A673 (cell line): ENCODE data around the gene SNX19. TPM values are rescaled to one million over a fixed set of nuclear protein-coding genes. Genes with fewer than 3 reads are reported as not detected.

ENCODE experiments used
- BruUV-seq: library from RNA; stranded (reverse); fragments of 400-500 nt; replicated peaks from 2 replicates; lab custom pipeline; 2021; lab: Mats Ljungman, UMichigan
- CTCF ChIA-PET: fragments of 300-600 bp; sonication (Branson Sonifier 250); formaldehyde crosslinking; loops from one replicate; lab custom pipeline; 2022; ENCODE audit warnings: antibody characterized with exemption; lab: Charles Lee
- POLR2A ChIA-PET: fragments of 300-600 bp; sonication (Branson Sonifier 250); formaldehyde crosslinking; loops from one replicate; lab custom pipeline; 2022; ENCODE audit warnings: antibody characterized with exemption; ENCODE audit not compliant: low non-redundant PET; lab: Charles Lee
- DNase-seq: peaks from one replicate; pipeline ENCODE4 v3.0.0-alpha.2; 2015; ENCODE audit warnings: low spot score
- H3K27ac ChIP-seq: fragments of 200-600 bp; sonication (generic); 2 replicates; pipeline ENCODE4 v1.5.1; 2016; ENCODE audit warnings: mixed run types, low read depth, mild to moderate bottlenecking, mixed read lengths, antibody characterized with exemption, low read length; ENCODE audit not compliant: poor library complexity, severe bottlenecking
- H3K27me3 ChIP-seq: fragments of 200-600 bp; sonication (generic); replicated peaks from 2 replicates; pipeline ENCODE4 v1.6.1; 2017; ENCODE audit warnings: mixed run types, low read depth, mild to moderate bottlenecking, mixed read lengths, antibody characterized with exemption, low read length; ENCODE audit not compliant: insufficient read depth, poor library complexity
- H3K36me3 ChIP-seq: fragments of 200-600 bp; sonication (generic); 2 replicates; pipeline ENCODE4 v1.6.1; 2016; ENCODE audit warnings: mixed run types, mild to moderate bottlenecking, mixed read lengths, antibody characterized with exemption, low read length; ENCODE audit not compliant: insufficient read depth, poor library complexity, severe bottlenecking
- H3K4me1 ChIP-seq: fragments of 200-600 bp; sonication (generic); 2 replicates; pipeline ENCODE4 v1.6.1; 2017; ENCODE audit warnings: mixed run types, mild to moderate bottlenecking, mixed read lengths, antibody characterized with exemption, low read length; ENCODE audit not compliant: insufficient read depth, poor library complexity, severe bottlenecking
- H3K4me3 ChIP-seq: fragments of 200-600 bp; sonication (generic); 2 replicates; pipeline ENCODE4 v1.5.1; 2016; ENCODE audit warnings: low read depth, mixed run types, mild to moderate bottlenecking, mixed read lengths, low read length; ENCODE audit not compliant: poor library complexity, severe bottlenecking
- H3K9me3 ChIP-seq: fragments of 200-600 bp; sonication (generic); 2 replicates; pipeline ENCODE4 v1.6.1; 2016; ENCODE audit warnings: mixed run types, low read depth, mild to moderate bottlenecking, mixed read lengths, antibody characterized with exemption, low read length; ENCODE audit not compliant: poor library complexity, severe bottlenecking
- CTCF ChIP-seq: fragments of 300-800, 200-600 bp; sonication (generic); conservative IDR thresholded peaks from 2 replicates; pipeline ENCODE4 v1.5.1; 2017; ENCODE audit warnings: low read depth, mild to moderate bottlenecking, antibody characterized with exemption, low read length, moderate library complexity, mixed read lengths
- EZH2 ChIP-seq: fragments of 200-600 bp; sonication (generic); IDR thresholded peaks from 2 replicates; pipeline ENCODE4 v1.6.1; 2017; ENCODE audit warnings: borderline replicate concordance, low read depth, mild to moderate bottlenecking, mixed read lengths, antibody characterized with exemption, low read length; ENCODE audit not compliant: poor library complexity, severe bottlenecking
- intact Hi-C: fragments of 100-400 bp; cut with micrococcal nuclease; formaldehyde crosslinking; loops from one replicate; pipeline ENCODE4 v1.10.0; 2022; ENCODE audit not compliant: unreplicated experiment
- total RNA-seq: library from RNA; stranded (reverse); gene quantifications from 2 replicates; pipeline ENCODE4 v1.2.3, GENCODE V29; 2021

The SNX19 gene
- total RNA-seq, 1 experiment from 2014 or later = 51.9 TPM

- ChIA-PET POLR2A (no interaction called here), CTCF (interaction anchor here (0.6 to 0.9 kb wide), 7 partner anchors 34 to 397 kb away, joined by 4 to 20 read pairs (median 6); no protein-coding TSS in a partner anchor)
- H3K36me3 ChIP-seq = no peaks in the 10 kb centered on the region
- no peaks in the 10 kb centered on the region for H3K27me3 ChIP-seq
- no peaks in the 10 kb centered on the region for H3K9me3 ChIP-seq
- no TSS peak for BruUV-seq
- intact Hi-C loops = loop anchor here (1.0 kb wide), 1 partner anchor 392 kb away; no protein-coding TSS in a partner anchor
- no peak overlapping the region for H3K4me3 ChIP-seq
- DNase-seq = peak; percentile 87
- TF ChIP-seq EZH2 = no peak
- TF ChIP-seq CTCF = peak; percentile 69
- peaks cover 4% of the 10 kb centered on the region for H3K4me1 ChIP-seq
- no peak overlapping the region for H3K27ac ChIP-seq
Measured at GRCh38 chr11:130827451-130828377, 88.6 kb downstream of the SNX19 start.

- H3K27me3 ChIP-seq = no peaks in the 10 kb centered on the region
- ChIA-PET CTCF (interaction anchor here (0.5 kb wide), 1 partner anchor 389 kb away, joined by 3 read pairs; no protein-coding TSS in a partner anchor), POLR2A (interaction anchor here (0.8 kb wide), 1 partner anchor 90 kb away, joined by 3 read pairs; no protein-coding TSS in a partner anchor)
- no TSS peak for BruUV-seq
- no peaks in the 10 kb centered on the region for H3K9me3 ChIP-seq
- intact Hi-C loops = no loop called here
- no peaks in the 10 kb centered on the region for H3K4me1 ChIP-seq
- no peak overlapping the region for H3K4me3 ChIP-seq
- H3K27ac ChIP-seq = no peak overlapping the region
- TF ChIP-seq CTCF (no peak), EZH2 (no peak)
- no peak for DNase-seq
- H3K36me3 ChIP-seq = no peaks in the 10 kb centered on the region
Measured at GRCh38 chr11:130826572-130826971, 89.7 kb downstream of the SNX19 start.

- Histone ChIP-seq H3K9me3 (no peaks in the 10 kb centered on the region), H3K36me3 (no peaks in the 10 kb centered on the region), H3K4me3 (no peak overlapping the region), H3K27ac (no peak overlapping the region), H3K4me1 (no peaks in the 10 kb centered on the region), H3K27me3 (no peaks in the 10 kb centered on the region)
- CTCF ChIA-PET = interaction anchor here (0.5 kb wide), 1 partner anchor 389 kb away, joined by 3 read pairs; no protein-coding TSS in a partner anchor
- intact Hi-C loops = no loop called here
- POLR2A ChIA-PET = interaction anchor here (0.8 kb wide), 1 partner anchor 91 kb away, joined by 3 read pairs; no protein-coding TSS in a partner anchor
- no TSS peak for BruUV-seq
- DNase-seq = no peak
- TF ChIP-seq CTCF (no peak), EZH2 (no peak)
Measured at GRCh38 chr11:130825983-130826382, 90.3 kb downstream of the SNX19 start.
